Cardiac fibroblast (primary cell): Measurements from ENCODE around the gene ZNF786.
"Not testable (repeated sequence)": the region's sequence is repeated elsewhere in the genome, so short reads cannot be mapped to it uniquely, and the experiment has no call there.

Source experiments
- DNase-seq, 2 donors: peaks; one replicate each; pipeline versions ENCODE4 v3.0.0 to v3.0.0-alpha.2; 2010; ENCODE audit warnings: low read depth in 2 of 2
- H3K4me3 ChIP-seq, 2 donors: replicated peaks in 1 of 2; 1 replicate in 1 of 2; 2 replicates in 1 of 2; pipeline ENCODE4 v1.5.1; 2011; ENCODE audit warnings: low read depth in 2 of 2, low read length in 2 of 2, mild to moderate bottlenecking in 2 of 2, moderate library complexity in 1 of 2
- CTCF ChIP-seq: IDR thresholded peaks from one replicate; pipeline ENCODE4 v1.5.1; 2011; ENCODE audit warnings: low read depth, mild to moderate bottlenecking, low read length, inconsistent platforms

ZNF786 gene

GRCh38 chr7:149041350-149041749 lies 49.2 kb downstream of the ZNF786 start:
- no peak for DNase-seq
- no peak for TF ChIP-seq CTCF
- no peak overlapping the region for H3K4me3 ChIP-seq

GRCh38 chr7:149038641-149039040 lies 51.9 kb downstream of the ZNF786 start:
- H3K4me3 ChIP-seq, DNase-seq: not testable (repeated sequence)

GRCh38 chr7:149036676-149037075 lies 53.8 kb downstream of the ZNF786 start:
- no peak for TF ChIP-seq CTCF
- no peak overlapping the region for H3K4me3 ChIP-seq
- DNase-seq: no peak

GRCh38 chr7:149031353-149031910 lies 59.1 kb downstream of the ZNF786 start:
- no peak for DNase-seq
- no peak overlapping the region for H3K4me3 ChIP-seq
- no peak for TF ChIP-seq CTCF

GRCh38 chr7:149030439-149030838 lies 60.1 kb downstream of the ZNF786 start:
- H3K4me3 ChIP-seq, DNase-seq: not testable (repeated sequence)

GRCh38 chr7:149028346-149029109 lies 62.0 kb downstream of the ZNF786 start, which contains the start of gene PDIA4:
PDIA4 (minus strand) TSS chr7:149028505; CDS start chr7:149028408, 97 bp downstream.
- peak within 1 kb of the TSS; percentile 69 to 90 for H3K4me3 ChIP-seq
- peak; percentile 17 for TF ChIP-seq CTCF
- DNase-seq: peak; percentile 99 to 100

- peak; percentile 27 to 46 for DNase-seq
- peak overlapping the region; percentile 69 to 90 for H3K4me3 ChIP-seq
- TF ChIP-seq CTCF: no peak
Observed at GRCh38 chr7:149027611-149028345, 62.7 kb downstream of the ZNF786 start.
